Ishikawa (cell line): ENCODE results near the gene PLEKHH2.

Source experiments
- CEBPB ChIP-seq: IDR thresholded peaks from 2 replicates; pipeline ENCODE4 v1.6.1; 2012
- EP300 ChIP-seq: IDR thresholded peaks from 2 replicates; pipeline ENCODE4 v1.6.1; 2012; ENCODE audit warnings: borderline replicate concordance
- FOXM1 ChIP-seq: IDR thresholded peaks from 2 replicates; pipeline ENCODE4 v1.6.1; 2012; ENCODE audit warnings: low read depth, borderline replicate concordance
- TAF1 ChIP-seq: IDR thresholded peaks from 2 replicates; pipeline ENCODE4 v1.6.1; 2012; ENCODE audit warnings: low read depth, mild to moderate bottlenecking
- TEAD4 ChIP-seq: IDR thresholded peaks from 2 replicates; pipeline ENCODE4 v1.6.1; 2012
- YY1 ChIP-seq: IDR thresholded peaks from 2 replicates; pipeline ENCODE4 v1.6.1; 2012; ENCODE audit warnings: low read depth
- TF ChIP-seq, protein P1 (sequence below): IDR thresholded peaks from 2 replicates; pipeline ENCODE4 v1.6.1; 2012
- TF ChIP-seq, protein P2 (sequence below): IDR thresholded peaks from 2 replicates; pipeline ENCODE4 v1.6.1; 2012; ENCODE audit warnings: low read depth, mild to moderate bottlenecking

DNA sequence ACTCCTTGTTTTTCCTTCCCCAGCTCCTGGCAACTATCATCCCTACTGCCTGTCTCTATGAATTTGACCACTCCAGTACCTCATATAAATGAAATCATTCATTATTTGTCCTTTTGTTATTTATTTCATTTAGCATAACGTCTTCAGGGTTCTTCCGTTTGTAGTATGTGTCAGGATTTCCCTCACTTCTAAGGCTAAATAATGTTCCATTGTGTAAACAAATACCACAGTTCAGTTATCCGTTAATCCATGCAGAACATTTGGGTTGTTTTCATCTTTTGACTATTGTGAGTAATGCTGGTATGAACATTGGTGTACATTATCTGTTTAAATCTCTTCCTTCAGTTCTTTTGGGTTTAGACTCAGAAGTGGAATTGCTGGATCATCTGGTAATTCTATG is 155.6 kb downstream of the PLEKHH2 start:
- no peak for TF ChIP-seq TAF1
- no peak for TF ChIP-seq TEAD4
- TF ChIP-seq YY1, result no peak
- TF ChIP-seq EP300, result no peak
- TF ChIP-seq, protein P1, sequence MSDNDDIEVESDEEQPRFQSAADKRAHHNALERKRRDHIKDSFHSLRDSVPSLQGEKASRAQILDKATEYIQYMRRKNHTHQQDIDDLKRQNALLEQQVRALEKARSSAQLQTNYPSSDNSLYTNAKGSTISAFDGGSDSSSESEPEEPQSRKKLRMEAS, result no peak
- TF ChIP-seq, protein P2, sequence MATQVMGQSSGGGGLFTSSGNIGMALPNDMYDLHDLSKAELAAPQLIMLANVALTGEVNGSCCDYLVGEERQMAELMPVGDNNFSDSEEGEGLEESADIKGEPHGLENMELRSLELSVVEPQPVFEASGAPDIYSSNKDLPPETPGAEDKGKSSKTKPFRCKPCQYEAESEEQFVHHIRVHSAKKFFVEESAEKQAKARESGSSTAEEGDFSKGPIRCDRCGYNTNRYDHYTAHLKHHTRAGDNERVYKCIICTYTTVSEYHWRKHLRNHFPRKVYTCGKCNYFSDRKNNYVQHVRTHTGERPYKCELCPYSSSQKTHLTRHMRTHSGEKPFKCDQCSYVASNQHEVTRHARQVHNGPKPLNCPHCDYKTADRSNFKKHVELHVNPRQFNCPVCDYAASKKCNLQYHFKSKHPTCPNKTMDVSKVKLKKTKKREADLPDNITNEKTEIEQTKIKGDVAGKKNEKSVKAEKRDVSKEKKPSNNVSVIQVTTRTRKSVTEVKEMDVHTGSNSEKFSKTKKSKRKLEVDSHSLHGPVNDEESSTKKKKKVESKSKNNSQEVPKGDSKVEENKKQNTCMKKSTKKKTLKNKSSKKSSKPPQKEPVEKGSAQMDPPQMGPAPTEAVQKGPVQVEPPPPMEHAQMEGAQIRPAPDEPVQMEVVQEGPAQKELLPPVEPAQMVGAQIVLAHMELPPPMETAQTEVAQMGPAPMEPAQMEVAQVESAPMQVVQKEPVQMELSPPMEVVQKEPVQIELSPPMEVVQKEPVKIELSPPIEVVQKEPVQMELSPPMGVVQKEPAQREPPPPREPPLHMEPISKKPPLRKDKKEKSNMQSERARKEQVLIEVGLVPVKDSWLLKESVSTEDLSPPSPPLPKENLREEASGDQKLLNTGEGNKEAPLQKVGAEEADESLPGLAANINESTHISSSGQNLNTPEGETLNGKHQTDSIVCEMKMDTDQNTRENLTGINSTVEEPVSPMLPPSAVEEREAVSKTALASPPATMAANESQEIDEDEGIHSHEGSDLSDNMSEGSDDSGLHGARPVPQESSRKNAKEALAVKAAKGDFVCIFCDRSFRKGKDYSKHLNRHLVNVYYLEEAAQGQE, result no peak
- TF ChIP-seq FOXM1, result no peak
- TF ChIP-seq CEBPB, result no peak
